Activated CD8-positive, alpha-beta memory T cell treated with anti-CD3 and anti-CD28 coated beads, Interleukin-2, amount 10 ng/mL, durations not matched to agents 7 days and 5 days (primary cell): ENCODE results near the gene EMC1. TPM values are rescaled to one million over a fixed set of nuclear protein-coding genes. Genes with fewer than 3 reads are reported as not detected.
"Not testable (repeated sequence)": the region's sequence is repeated elsewhere in the genome, so short reads cannot be mapped to it uniquely, and the experiment has no call there.

Experiments
- ATAC-seq: fragments of 150-1000 bp; cut with Tn5 transposase; one replicate; pipeline ENCODE4 v1.10.0; 2021; ENCODE audit warnings: moderate library complexity
- CTCF ChIA-PET: fragments of 350-600 bp; sonication (Branson Sonifier 250); formaldehyde crosslinking; loops from one replicate; lab custom pipeline; 2021; ENCODE audit warnings: antibody characterized with exemption; lab: Charles Lee
- DNase-seq: peaks from one replicate; pipeline ENCODE4 v3.0.0-alpha.2; 2020
- H3K27ac Mint-ChIP-seq: one replicate; pipeline ENCODE4 v1.8.0; 2021; ENCODE audit warnings: mild to moderate bottlenecking, mixed read lengths
- H3K27me3 Mint-ChIP-seq: one replicate; pipeline ENCODE4 v1.8.0; 2021; ENCODE audit warnings: mixed read lengths
- H3K36me3 Mint-ChIP-seq: one replicate; pipeline ENCODE4 v1.8.0; 2021; ENCODE audit warnings: mild to moderate bottlenecking, mixed read lengths
- H3K4me1 Mint-ChIP-seq: one replicate; pipeline ENCODE4 v1.8.0; 2021; ENCODE audit warnings: mixed read lengths
- H3K4me3 Mint-ChIP-seq: one replicate; pipeline ENCODE4 v1.8.0; 2021; ENCODE audit warnings: mild to moderate bottlenecking, moderate library complexity, mixed read lengths
- H3K9me3 Mint-ChIP-seq: one replicate; pipeline ENCODE4 v1.8.0; 2022; ENCODE audit warnings: low read depth, mixed read lengths
- total RNA-seq, 2 experiments: library from RNA; stranded (reverse); gene quantifications; one replicate each; pipeline ENCODE4 v1.2.3, GENCODE V29; 2021

Gene EMC1
- total RNA-seq, 2 experiments from 2014 or later, result 31.5 to 49.0 TPM

DNA sequence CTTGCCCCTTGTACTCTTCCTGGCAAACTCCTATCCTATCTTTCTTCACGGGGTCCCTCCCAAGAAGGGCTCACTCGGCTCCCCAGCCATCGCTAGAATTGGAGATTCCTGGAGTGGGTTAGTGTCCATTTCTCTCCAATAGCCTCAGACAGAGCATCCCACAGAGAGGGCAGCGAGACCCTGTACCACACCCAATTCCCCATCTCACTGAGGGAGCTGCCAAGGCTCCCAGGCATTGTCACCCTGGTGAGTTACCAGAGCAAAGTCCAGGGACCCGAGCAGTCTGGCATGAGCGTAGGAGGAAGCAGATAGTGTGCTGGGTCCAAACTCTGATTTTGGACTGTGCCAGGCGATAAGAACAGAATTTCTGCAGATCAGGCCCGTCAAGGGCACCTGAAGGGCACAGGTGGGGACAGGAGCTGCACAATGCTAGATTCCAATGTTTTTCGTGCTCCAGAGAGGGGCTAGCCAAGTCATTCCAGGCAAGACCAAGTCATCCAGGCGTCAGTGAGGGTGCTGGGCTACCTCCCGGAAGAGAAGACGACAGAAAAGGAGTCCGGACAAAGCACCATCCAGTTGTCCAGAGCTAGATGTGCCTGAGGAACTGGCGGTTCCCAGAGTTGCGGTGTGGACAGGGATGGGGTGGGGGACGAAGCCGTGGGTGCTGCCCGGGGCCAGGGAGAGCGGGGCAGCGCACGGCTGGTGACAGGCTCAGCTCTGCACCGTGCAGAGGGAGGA is 22.0 kb upstream of the EMC1 start:
- peaks cover 2% of the 10 kb centered on the region for H3K4me1 Mint-ChIP-seq
- CTCF ChIA-PET, result no interaction called here
- ATAC-seq (no peak), DNase-seq (no peak)
- peaks cover 25% of the 10 kb centered on the region for H3K27me3 Mint-ChIP-seq
- H3K36me3 Mint-ChIP-seq, result peaks cover 6% of the 10 kb centered on the region
- H3K27ac Mint-ChIP-seq, result no peak overlapping the region
- no peak overlapping the region for H3K4me3 Mint-ChIP-seq
- H3K9me3 Mint-ChIP-seq, result peaks cover 6% of the 10 kb centered on the region

DNA sequence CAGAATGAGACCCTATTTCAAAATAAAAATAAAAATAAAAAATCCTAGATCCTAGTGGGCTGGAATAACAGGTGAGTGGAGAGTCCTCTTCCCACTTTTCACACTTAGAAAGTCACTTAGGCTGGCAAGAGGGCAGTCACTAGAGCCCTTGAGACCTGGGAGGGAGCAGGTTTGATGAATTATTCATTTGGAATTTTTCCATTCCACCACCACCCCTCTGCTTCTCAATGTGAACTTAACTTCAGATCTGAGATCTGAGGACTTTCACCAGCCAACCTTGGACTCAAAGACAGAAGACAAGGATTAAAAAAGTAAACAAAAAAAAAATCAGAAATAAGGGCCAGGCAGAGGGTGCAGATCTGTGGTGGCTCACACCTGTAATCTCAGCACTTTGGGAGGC is 20.7 kb upstream of the EMC1 start:
- Mint-ChIP-seq H3K36me3 (peaks cover 6% of the 10 kb centered on the region), H3K27me3 (peaks cover 25% of the 10 kb centered on the region), H3K9me3 (peaks cover 6% of the 10 kb centered on the region), H3K4me1 (peaks cover 2% of the 10 kb centered on the region), H3K27ac (no peak overlapping the region), H3K4me3 (no peak overlapping the region)
- ATAC-seq (no peak), DNase-seq (no peak)
- CTCF ChIA-PET, result no interaction called here

DNA sequence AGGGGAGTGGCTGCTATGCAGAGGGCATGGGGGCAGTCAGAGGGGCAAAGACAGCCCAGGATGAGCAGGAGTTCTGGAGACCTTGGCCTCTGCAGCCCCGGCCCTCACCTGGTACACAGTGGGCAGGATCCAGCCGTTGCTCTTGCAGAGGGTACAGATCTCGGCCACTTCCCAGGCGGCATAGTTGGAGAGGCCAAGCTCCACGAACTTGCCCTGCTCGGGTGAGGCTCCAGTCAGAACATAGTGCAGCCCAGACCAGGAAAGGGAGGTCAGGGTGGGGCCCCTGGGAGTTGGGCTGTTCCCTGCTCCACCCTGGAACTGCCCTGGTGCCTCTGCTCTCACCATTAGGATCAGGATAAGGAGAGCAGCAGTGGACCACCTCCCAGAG is 19.0 kb upstream of the EMC1 start:
- CTCF ChIA-PET, ATAC-seq, H3K9me3 Mint-ChIP-seq, DNase-seq, H3K4me1 Mint-ChIP-seq, H3K4me3 Mint-ChIP-seq, H3K27ac Mint-ChIP-seq, H3K36me3 Mint-ChIP-seq: not testable (repeated sequence)
- H3K27me3 Mint-ChIP-seq, result peaks cover 20% of the 10 kb centered on the region

DNA sequence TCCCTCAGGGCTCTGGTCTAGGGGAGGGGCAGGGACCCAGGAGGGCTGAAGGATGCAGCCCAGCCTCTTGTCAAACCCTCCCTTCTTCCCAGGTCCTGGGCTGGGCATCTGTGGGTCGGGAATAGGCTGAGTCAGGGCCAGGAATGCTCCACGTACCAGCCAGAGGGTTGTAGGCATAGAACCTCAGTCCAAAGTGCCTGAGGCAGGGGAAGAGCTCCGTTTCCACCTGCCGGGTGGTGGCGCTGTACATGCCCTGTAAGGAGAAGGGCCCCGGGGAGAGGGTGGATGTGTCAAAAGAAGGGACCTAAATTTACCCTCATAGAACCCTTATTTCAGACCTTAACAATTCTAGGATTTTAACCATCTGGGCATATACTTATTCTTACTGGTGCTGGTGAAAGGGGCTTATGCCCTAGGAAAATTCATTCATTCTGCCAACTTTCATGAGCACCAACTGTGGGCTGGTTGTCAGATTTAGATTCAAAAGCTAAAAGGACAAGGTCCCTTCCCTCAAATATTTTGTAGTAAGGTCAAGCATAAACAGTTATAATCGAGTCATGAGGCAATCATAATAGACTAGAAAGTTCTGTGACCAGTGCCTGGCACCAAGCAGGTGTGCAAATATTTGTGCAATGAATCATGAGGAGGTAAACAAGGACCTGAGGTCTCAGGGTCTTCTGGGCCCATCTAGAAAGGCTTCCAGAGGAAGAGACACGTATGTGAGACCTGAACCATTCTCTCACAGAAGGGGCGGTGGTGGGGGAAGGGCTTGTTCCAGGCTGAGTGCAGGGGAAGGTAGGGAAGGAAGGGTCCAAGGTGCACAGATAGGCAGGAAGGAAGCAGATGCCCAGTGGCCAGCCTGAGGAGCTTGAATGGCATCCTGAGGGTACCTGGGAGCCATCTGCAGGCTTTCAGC is 18.4 kb upstream of the EMC1 start:
- CTCF ChIA-PET, H3K9me3 Mint-ChIP-seq, H3K36me3 Mint-ChIP-seq, H3K4me1 Mint-ChIP-seq, ATAC-seq, H3K27ac Mint-ChIP-seq, H3K4me3 Mint-ChIP-seq, DNase-seq: not testable (repeated sequence)
- H3K27me3 Mint-ChIP-seq, result peaks cover 20% of the 10 kb centered on the region

DNA sequence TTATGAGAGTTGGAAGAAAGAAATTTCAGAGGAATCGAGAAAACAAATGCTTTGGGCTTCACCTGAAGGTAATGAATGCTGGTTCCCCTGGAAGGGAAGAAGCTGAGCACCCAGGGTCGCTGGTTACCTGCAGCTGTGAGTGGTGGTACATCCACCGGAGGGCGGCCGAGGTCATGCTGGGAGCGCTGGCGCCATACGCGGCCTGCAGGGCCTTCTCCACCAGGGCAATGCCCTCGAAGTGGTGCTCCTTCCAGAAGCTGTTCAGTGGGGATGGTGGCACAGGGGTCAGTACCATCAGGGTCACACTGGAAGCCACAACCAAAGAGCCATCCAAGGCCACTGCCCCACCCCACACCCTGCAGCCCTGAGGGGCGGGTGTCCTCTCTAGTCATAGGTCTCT is 17.1 kb upstream of the EMC1 start:
- H3K4me3 Mint-ChIP-seq, result no peak overlapping the region
- H3K27me3 Mint-ChIP-seq, result peaks cover 13% of the 10 kb centered on the region
- peaks cover 2% of the 10 kb centered on the region for H3K36me3 Mint-ChIP-seq
- CTCF ChIA-PET, result interaction anchor here (0.7 kb wide), 1 partner anchor 902 kb away, joined by 3 read pairs; no protein-coding TSS in a partner anchor
- H3K9me3 Mint-ChIP-seq, result no peaks in the 10 kb centered on the region
- no peak overlapping the region for H3K27ac Mint-ChIP-seq
- no peaks in the 10 kb centered on the region for H3K4me1 Mint-ChIP-seq
- DNase-seq (no peak), ATAC-seq (no peak)

DNA sequence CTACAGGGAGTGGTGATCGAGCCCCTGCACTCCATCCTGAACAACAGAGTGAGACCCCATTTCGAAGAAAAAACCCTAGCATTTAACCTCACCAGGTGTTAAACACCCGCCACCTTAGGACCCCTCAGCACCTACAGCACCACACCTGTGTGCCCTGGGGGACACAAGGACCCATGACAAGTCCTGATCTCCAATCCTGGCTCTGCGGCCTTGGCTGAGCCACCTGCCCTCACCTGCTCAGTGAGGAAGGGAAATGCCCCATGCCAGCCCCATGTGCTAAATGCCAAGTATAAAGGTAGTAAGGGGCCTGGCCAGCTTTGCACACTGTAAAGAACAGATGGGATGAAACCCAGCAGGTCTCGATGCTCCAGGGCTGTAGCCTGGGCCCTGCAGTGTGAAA is 11.4 kb upstream of the EMC1 start:
- peaks cover 8% of the 10 kb centered on the region for H3K36me3 Mint-ChIP-seq
- CTCF ChIA-PET, result no interaction called here
- H3K9me3 Mint-ChIP-seq, result no peaks in the 10 kb centered on the region
- no peaks in the 10 kb centered on the region for H3K4me1 Mint-ChIP-seq
- no peak overlapping the region for H3K4me3 Mint-ChIP-seq
- no peak overlapping the region for H3K27ac Mint-ChIP-seq
- no peak for DNase-seq
- ATAC-seq, result no peak
- no peaks in the 10 kb centered on the region for H3K27me3 Mint-ChIP-seq

DNA sequence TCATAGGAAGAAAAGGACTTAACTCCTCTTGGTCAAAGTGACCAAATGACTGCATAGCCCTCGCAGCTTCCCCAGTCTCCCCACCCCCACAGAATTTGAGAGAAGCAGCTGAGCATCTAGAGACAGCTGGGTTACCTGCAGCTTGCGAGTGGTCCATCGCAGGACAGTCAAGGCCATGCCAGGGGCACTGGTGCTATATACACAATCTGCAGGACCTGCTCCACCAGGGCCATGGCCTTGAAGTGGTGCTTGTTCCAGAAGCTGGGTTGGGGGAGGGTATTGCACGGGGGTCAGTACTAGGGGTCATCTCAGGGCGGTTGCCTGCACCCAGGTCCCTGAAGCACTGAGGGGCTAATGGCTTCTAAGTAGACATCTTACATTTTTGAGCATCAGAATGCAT is 10.7 kb upstream of the EMC1 start:
- no peak for DNase-seq
- CTCF ChIA-PET, result no interaction called here
- H3K4me3 Mint-ChIP-seq, result no peak overlapping the region

DNA sequence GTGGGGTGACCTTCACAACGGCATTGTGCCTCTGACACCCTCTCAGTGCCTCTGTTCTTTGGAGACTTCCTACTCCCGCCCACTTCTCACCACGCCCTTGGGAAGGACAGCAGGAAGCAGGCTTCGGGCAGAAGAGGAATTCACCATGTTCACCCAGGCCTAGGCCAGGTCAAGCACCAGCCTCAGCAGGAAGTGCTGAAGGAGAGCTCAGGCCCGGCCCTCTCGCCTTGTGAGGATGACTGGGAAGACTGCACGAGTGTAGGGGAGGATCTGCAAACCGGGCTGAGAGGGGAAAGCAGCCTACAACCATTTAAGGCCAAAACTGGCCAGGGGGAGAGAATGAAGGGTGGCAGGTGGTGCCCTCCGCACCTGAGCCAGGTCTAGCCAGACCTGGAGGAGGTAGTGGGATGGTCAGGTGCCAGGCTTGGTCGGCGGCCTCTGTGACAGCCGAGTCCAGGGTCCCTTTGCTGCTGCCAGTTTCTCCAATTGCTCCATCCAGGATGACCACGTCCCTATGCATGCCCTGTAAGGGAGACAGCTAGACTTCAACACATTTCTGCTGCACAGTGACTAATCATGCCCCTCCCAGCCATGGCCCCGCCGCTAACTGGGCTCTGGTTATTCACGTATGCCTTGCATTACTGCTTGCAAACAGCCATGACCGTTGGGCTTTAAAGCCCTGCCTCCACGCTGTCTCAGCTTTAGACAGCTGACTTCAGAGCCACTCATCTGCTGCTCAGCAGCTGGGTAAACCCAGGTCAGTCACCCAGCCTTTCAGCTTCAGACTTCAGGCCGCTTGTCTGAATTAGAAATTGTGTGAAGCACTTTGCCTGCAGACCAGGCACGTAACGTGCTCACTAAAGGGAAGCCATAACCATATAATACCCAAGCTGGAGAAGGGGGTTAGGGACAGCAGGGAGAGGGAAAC is 9.2 kb upstream of the EMC1 start:
- no peaks in the 10 kb centered on the region for H3K27me3 Mint-ChIP-seq
- CTCF ChIA-PET, result interaction anchor here (0.7 to 1.0 kb wide), 2 partner anchors 19 to 184 kb away, joined by 3 read pairs; no protein-coding TSS in a partner anchor
- no peak for DNase-seq
- peaks cover 12% of the 10 kb centered on the region for H3K4me1 Mint-ChIP-seq
- no peak overlapping the region for H3K27ac Mint-ChIP-seq
- no peak for ATAC-seq
- no peak overlapping the region for H3K4me3 Mint-ChIP-seq
- no peaks in the 10 kb centered on the region for H3K9me3 Mint-ChIP-seq
- H3K36me3 Mint-ChIP-seq, result peaks cover 13% of the 10 kb centered on the region

More for the DNA sequence above, 10.7 kb upstream of the EMC1 start:
- H3K27me3 Mint-ChIP-seq, result no peaks in the 10 kb centered on the region
- H3K4me1 Mint-ChIP-seq, result peaks cover 3% of the 10 kb centered on the region
- ATAC-seq, result no peak
- H3K9me3 Mint-ChIP-seq, result no peaks in the 10 kb centered on the region
- no peak overlapping the region for H3K27ac Mint-ChIP-seq
- peaks cover 11% of the 10 kb centered on the region for H3K36me3 Mint-ChIP-seq

DNA sequence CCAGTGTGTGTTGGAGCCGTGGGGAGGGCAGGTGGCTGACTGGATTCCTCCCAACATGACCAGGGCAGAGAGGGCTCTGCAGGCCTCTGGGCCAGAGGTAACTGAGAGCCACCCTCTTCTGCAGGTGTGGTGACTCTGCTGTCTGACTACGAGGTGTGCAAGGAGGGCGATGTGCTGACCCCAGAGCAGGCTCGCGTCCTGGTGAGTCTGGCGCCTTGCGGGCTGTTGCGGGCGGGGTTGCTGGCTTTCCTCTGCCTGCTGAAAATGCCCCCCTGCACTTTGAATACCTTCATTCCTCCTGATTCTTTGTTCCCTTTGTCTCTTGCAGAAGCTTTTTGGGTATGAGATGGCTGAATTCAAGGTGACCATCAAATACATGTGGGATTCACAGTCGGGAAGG is 7.0 kb upstream of the EMC1 start:
- Mint-ChIP-seq H3K27ac (no peak overlapping the region), H3K4me1 (peaks cover 26% of the 10 kb centered on the region), H3K9me3 (no peaks in the 10 kb centered on the region), H3K4me3 (no peak overlapping the region), H3K27me3 (no peaks in the 10 kb centered on the region), H3K36me3 (peaks cover 14% of the 10 kb centered on the region)
- DNase-seq, result no peak
- no peak for ATAC-seq
- CTCF ChIA-PET, result no interaction called here

DNA sequence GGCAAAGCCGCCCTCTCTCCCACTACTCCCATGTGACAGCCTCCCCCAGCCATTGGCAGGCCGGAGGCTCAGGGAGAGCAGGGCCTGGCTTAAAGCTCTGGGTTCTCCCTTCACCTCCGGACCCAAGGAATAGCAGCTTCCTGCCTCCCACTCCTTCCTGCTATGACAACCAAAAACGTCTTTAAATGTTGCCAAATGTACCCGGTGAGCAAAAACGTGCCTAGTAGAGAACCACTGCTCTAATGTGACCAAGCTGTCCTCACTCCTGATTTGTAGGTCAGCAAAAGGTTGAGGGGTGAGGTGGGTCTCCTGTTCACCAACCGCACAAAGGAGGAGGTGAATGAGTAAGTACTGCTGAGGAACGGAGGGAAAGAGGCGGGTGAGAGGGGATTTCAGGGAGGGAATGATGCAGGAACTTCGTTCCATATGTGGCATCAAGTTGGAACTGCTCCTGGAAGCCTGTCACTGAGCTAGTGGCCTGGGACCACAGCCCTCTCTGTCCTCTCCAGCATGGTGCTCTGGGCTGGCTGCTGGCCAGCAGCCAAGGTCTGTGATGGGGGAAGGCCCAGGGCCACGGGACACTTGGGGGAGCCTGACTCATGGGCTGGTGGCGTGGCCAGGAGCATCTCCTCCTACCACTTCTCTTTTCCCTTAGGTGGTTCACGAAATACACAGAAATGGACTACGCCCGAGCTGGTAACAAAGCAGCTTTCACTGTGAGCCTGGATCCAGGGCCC is 6.0 kb upstream of the EMC1 start:
- Mint-ChIP-seq H3K27me3 (no peaks in the 10 kb centered on the region), H3K4me1 (peaks cover 33% of the 10 kb centered on the region), H3K4me3 (no peak overlapping the region), H3K9me3 (no peaks in the 10 kb centered on the region), H3K36me3 (peaks cover 14% of the 10 kb centered on the region), H3K27ac (peak overlapping the region; percentile 44)
- CTCF ChIA-PET, result no interaction called here
- no peak for DNase-seq
- no peak for ATAC-seq

DNA sequence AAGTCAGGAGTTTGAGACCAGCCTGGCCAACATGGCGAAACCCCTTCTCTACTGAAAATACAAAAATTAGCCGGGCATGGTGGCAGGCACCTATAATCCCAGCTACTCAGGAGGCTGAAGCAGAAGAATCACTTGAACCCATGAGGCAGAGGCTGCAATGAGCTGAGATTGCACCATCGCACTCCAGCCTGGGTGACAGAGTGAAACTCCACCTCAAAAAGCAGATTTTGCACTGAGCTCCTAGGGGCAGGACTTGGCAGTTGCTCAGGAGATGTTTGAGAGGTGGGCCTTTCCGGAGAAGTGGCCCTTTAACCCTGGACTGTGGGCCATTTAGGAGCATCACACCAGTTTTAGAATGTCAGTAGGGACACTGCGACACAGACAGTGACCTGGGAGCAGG is 5.0 kb upstream of the EMC1 start:
- peaks cover 36% of the 10 kb centered on the region for H3K4me1 Mint-ChIP-seq
- not testable (repeated sequence) for DNase-seq, ATAC-seq, H3K4me3 Mint-ChIP-seq, H3K9me3 Mint-ChIP-seq, H3K27me3 Mint-ChIP-seq, H3K27ac Mint-ChIP-seq
- CTCF ChIA-PET, result interaction anchor here (0.8 kb wide), 1 partner anchor 11 kb away, joined by 3 read pairs; no protein-coding TSS in a partner anchor
- H3K36me3 Mint-ChIP-seq, result peaks cover 14% of the 10 kb centered on the region

DNA sequence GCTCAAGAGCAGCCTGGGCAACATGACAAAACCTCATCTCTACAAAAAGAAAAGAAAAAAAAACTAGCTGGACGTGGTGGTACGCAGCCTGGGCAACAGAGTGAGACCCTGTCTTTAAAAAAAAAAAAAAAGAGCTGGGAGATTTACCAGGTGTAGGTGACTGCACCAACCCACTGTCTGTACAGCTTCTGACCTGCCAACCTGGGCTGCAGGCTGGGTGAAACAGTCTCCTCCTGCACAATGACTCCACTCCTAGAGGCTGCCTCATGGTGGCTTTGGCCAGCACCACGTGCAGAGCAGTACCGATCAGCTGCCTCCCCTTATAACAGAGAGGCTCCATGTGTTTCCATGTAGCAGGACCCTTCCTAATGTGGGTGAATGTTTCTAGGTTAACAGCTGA is 4.0 kb upstream of the EMC1 start:
- no peaks in the 10 kb centered on the region for H3K9me3 Mint-ChIP-seq
- H3K27me3 Mint-ChIP-seq, result no peaks in the 10 kb centered on the region
- H3K36me3 Mint-ChIP-seq, result peaks cover 13% of the 10 kb centered on the region
- DNase-seq, result no peak
- no peak for ATAC-seq
- H3K27ac Mint-ChIP-seq, result no peak overlapping the region
- CTCF ChIA-PET, result interaction anchor here (0.8 to 1.0 kb wide), 3 partner anchors 11 to 396 kb away, joined by 5 read pairs; no protein-coding TSS in a partner anchor
- no peak overlapping the region for H3K4me3 Mint-ChIP-seq
- peaks cover 44% of the 10 kb centered on the region for H3K4me1 Mint-ChIP-seq
